Nephron progenitor cell (in vitro differentiated cells): ENCODE results near the gene RNASE2.
A peak's percentile ranks its signal among the peaks of the same experiment; 100 is the strongest.

Experiments used
- DNase-seq: peaks from one replicate; pipeline ENCODE4 v3.0.0; 2021
- H3K27ac Mint-ChIP-seq: 2 replicates; pipeline ENCODE4 v1.8.0; 2021; ENCODE audit warnings: mild to moderate bottlenecking, moderate library complexity, mixed read lengths
- H3K27me3 Mint-ChIP-seq: 2 replicates; pipeline ENCODE4 v1.8.0; 2021; ENCODE audit warnings: mild to moderate bottlenecking, low read depth, mixed read lengths; ENCODE audit not compliant: poor library complexity
- H3K36me3 Mint-ChIP-seq: 2 replicates; pipeline ENCODE4 v1.8.0; 2021; ENCODE audit warnings: low read depth, mixed read lengths
- H3K4me1 Mint-ChIP-seq: 2 replicates; pipeline ENCODE4 v1.8.0; 2021; ENCODE audit warnings: mixed read lengths
- H3K4me3 Mint-ChIP-seq: 2 replicates; pipeline ENCODE4 v1.8.0; 2021; ENCODE audit warnings: mild to moderate bottlenecking, moderate library complexity, mixed read lengths
- H3K9me3 Mint-ChIP-seq: 2 replicates; pipeline ENCODE4 v1.8.0; 2021; ENCODE audit warnings: mild to moderate bottlenecking, moderate library complexity, mixed read lengths
- CTCF ChIP-seq: fragments of 200-600 bp; sonication (generic); IDR thresholded peaks from 2 replicates; pipeline ENCODE4 v1.5.0; 2021; ENCODE audit warnings: antibody characterized with exemption

The RNASE2 gene

GRCh38 chr14:20970983-20971704 lies 15.9 kb downstream of the RNASE2 start:
- H3K4me3 Mint-ChIP-seq, result peak overlapping the region; percentile 96
- peak; percentile 89 for TF ChIP-seq CTCF
- H3K27me3 Mint-ChIP-seq, result peaks cover 32% of the 10 kb centered on the region
- peak; percentile 89 for DNase-seq
- H3K9me3 Mint-ChIP-seq, result no peaks in the 10 kb centered on the region
- no peaks in the 10 kb centered on the region for H3K36me3 Mint-ChIP-seq
- H3K4me1 Mint-ChIP-seq, result peaks cover 17% of the 10 kb centered on the region
- H3K27ac Mint-ChIP-seq, result peak overlapping the region; percentile 21

GRCh38 chr14:20971705-20972021 lies 16.4 kb downstream of the RNASE2 start:
- no peak for DNase-seq
- H3K27ac Mint-ChIP-seq, result no peak overlapping the region
- no peaks in the 10 kb centered on the region for H3K9me3 Mint-ChIP-seq
- H3K4me1 Mint-ChIP-seq, result peaks cover 17% of the 10 kb centered on the region
- peak overlapping the region; percentile 96 for H3K4me3 Mint-ChIP-seq
- no peak for TF ChIP-seq CTCF
- peaks cover 32% of the 10 kb centered on the region for H3K27me3 Mint-ChIP-seq
- no peaks in the 10 kb centered on the region for H3K36me3 Mint-ChIP-seq

GRCh38 chr14:20973501-20973900 lies 18.2 kb downstream of the RNASE2 start:
- no peak for TF ChIP-seq CTCF
- DNase-seq, result no peak
- H3K27me3 Mint-ChIP-seq, result peaks cover 20% of the 10 kb centered on the region
- peaks cover 17% of the 10 kb centered on the region for H3K4me1 Mint-ChIP-seq
- H3K27ac Mint-ChIP-seq, result no peak overlapping the region
- H3K4me3 Mint-ChIP-seq, result no peak overlapping the region
- H3K9me3 Mint-ChIP-seq, result no peaks in the 10 kb centered on the region
- H3K36me3 Mint-ChIP-seq, result no peaks in the 10 kb centered on the region

GRCh38 chr14:20976291-20976690 lies 21.0 kb downstream of the RNASE2 start:
- H3K4me3 Mint-ChIP-seq, result no peak overlapping the region

GRCh38 chr14:20978687-20979086 lies 23.4 kb downstream of the RNASE2 start:
- no peaks in the 10 kb centered on the region for H3K4me1 Mint-ChIP-seq
- no peaks in the 10 kb centered on the region for H3K36me3 Mint-ChIP-seq
- no peak overlapping the region for H3K4me3 Mint-ChIP-seq
- no peaks in the 10 kb centered on the region for H3K9me3 Mint-ChIP-seq
- no peak for DNase-seq
- TF ChIP-seq CTCF, result no peak
- H3K27ac Mint-ChIP-seq, result no peak overlapping the region
- H3K27me3 Mint-ChIP-seq, result peaks cover 22% of the 10 kb centered on the region

More at GRCh38 chr14:20976291-20976690, 21.0 kb downstream of the RNASE2 start:
- no peak for TF ChIP-seq CTCF
- no peak for DNase-seq
- Mint-ChIP-seq H3K36me3 (no peaks in the 10 kb centered on the region), H3K9me3 (no peaks in the 10 kb centered on the region), H3K27me3 (peaks cover 30% of the 10 kb centered on the region), H3K4me1 (peaks cover 9% of the 10 kb centered on the region), H3K27ac (no peak overlapping the region)

GRCh38 chr14:20980906-20981305 lies 25.6 kb downstream of the RNASE2 start:
- no peak overlapping the region for H3K4me3 Mint-ChIP-seq
- no peaks in the 10 kb centered on the region for H3K9me3 Mint-ChIP-seq
- no peaks in the 10 kb centered on the region for H3K36me3 Mint-ChIP-seq
- H3K4me1 Mint-ChIP-seq, result no peaks in the 10 kb centered on the region
- no peak for TF ChIP-seq CTCF
- no peak overlapping the region for H3K27ac Mint-ChIP-seq
- DNase-seq, result no peak
- H3K27me3 Mint-ChIP-seq, result peaks cover 35% of the 10 kb centered on the region
